ENCODE results near the gene ABCC10. TPM values are rescaled to one million over a fixed set of nuclear protein-coding genes. Genes with fewer than 3 reads are reported as not detected.

Gene ABCC10
- total and polyA plus RNA-seq, 2 donors: 15.6 to 18.5 TPM

DNA sequence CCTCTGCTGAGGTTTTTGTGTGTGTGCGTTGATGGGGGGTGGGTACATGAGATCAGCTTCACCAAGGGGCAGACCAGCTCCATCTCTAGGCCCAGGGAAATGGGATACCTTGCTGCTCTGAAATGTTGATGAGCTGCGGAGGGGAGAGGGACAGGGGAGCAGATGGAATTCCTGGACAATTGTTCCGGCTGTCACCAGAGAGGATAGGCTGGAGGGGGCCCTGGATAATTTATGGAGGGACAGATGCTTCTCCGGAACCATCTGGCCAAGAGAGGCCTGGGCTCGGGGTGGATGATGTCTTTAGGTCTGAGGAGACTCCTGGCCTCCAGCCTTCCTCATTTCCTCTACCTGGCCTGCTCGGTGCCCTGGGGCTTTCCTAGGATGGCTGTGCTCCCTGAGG lies 48.2 kb downstream of the ABCC10 start:
- WGBS: 79% methylated on average over 6 of the region's 6 CpGs
- no peak for DNase-seq (ENCODE audit: extremely low spot score)
- Histone ChIP-seq H3K36me3 (ENCODE audit: insufficient read depth) (no peaks in the 10 kb centered on the region), H3K4me1 (ENCODE audit: insufficient read depth) (no peaks in the 10 kb centered on the region), H3K4me3 (ENCODE audit: low read depth, low read length) (no peak overlapping the region), H3K27ac (ENCODE audit: low read depth) (no peak overlapping the region)

DNA sequence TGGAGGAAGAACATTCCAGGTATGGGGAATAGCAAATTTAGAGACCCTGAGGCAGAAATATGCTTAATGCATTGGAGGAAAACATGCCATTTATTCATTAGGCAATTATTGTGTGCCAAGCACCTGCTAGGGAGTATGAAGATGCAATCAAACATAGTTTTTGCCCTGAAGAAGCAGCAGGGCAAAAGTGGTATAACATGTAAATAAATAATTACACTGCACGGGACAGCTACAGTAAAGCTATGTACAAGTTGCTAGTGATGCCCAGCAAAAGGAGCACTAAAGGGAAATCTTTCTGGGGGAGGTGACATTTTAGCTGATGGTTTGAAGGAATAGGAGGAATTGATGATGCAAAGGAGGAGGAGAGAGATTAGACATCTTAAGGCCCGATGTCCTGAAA lies 49.4 kb downstream of the ABCC10 start:
- no peak for DNase-seq (ENCODE audit: extremely low spot score)
- peak overlapping the region; percentile 93 for H3K4me3 ChIP-seq (ENCODE audit: low read depth, low read length)
- H3K4me1 ChIP-seq (ENCODE audit: insufficient read depth): no peaks in the 10 kb centered on the region
- H3K36me3 ChIP-seq (ENCODE audit: insufficient read depth): no peaks in the 10 kb centered on the region
- no peak overlapping the region for H3K27ac ChIP-seq (ENCODE audit: low read depth)
- 27% methylated on average over 2 of the region's 2 CpGs for WGBS

GRCh38 chr6:43477235-43478007 lies 50.1 kb downstream of the ABCC10 start, which contains the start of gene TJAP1:
TSS of gene TJAP1 (plus strand) at chr6:43477570. CDS start at chr6:43499002, 21,432 bp downstream.
- peak within 1 kb of the TSS; percentile 61 for H3K27ac ChIP-seq (ENCODE audit: low read depth)
- H3K4me3 ChIP-seq (ENCODE audit: low read depth, low read length): peak within 1 kb of the TSS; percentile 93
- H3K36me3 ChIP-seq (ENCODE audit: insufficient read depth): no peaks in the 10 kb centered on the region
- peak; percentile 75 for DNase-seq (ENCODE audit: extremely low spot score)
- WGBS: 1% methylated on average over 34 of the region's 34 CpGs
- no peaks in the 10 kb centered on the region for H3K4me1 ChIP-seq (ENCODE audit: insufficient read depth)

- 20% methylated on average over 3 of the region's 3 CpGs for WGBS
Observed at GRCh38 chr6:43478008-43478372, 50.6 kb downstream of the ABCC10 start.

GRCh38 chr6:43481075-43481474 lies 53.7 kb downstream of the ABCC10 start:
- no peak overlapping the region for H3K27ac ChIP-seq (ENCODE audit: low read depth)
- H3K4me1 ChIP-seq (ENCODE audit: insufficient read depth): no peaks in the 10 kb centered on the region
- 85% methylated on average over 2 of the region's 2 CpGs for WGBS
- H3K4me3 ChIP-seq (ENCODE audit: low read depth, low read length): no peak overlapping the region
- H3K36me3 ChIP-seq (ENCODE audit: insufficient read depth): no peaks in the 10 kb centered on the region
- no peak for DNase-seq (ENCODE audit: extremely low spot score)

More at GRCh38 chr6:43478008-43478372, 50.6 kb downstream of the ABCC10 start:
- no peaks in the 10 kb centered on the region for H3K4me1 ChIP-seq (ENCODE audit: insufficient read depth)
- no peaks in the 10 kb centered on the region for H3K36me3 ChIP-seq (ENCODE audit: insufficient read depth)
- peak overlapping the region; percentile 93 for H3K4me3 ChIP-seq (ENCODE audit: low read depth, low read length)
- DNase-seq (ENCODE audit: extremely low spot score): no peak
- peak overlapping the region; percentile 61 for H3K27ac ChIP-seq (ENCODE audit: low read depth)

DNA sequence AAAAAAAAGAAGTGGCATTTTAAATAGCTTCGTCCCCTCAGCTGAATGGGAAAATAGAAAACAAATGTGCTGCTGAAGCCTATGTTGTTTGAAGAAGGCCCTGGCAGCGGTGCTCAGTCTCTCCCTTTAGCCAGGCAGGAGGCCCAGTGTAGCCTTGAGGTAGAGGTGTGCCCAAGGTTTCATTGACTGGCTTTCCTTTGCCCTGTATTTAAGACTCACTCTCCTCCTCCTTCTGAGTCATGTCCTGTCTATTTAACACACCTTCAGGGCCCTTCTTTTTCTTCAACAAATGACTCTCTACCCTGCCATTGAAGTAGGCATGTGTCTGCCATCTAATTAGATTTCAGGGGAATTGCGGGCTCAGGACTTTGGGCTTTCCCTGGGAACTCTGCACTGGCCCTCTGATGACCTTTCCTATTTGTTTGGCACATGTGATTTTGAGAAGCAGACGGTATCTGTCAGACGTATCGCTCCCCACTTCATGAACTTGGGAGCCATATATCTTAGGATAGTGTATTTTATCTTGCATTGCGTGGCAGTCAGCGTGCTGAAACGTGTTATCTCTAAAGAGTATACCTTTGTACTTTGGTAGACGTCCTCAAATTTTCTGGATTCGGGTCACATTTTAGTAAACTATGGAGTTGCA lies 54.4 kb downstream of the ABCC10 start:
- no peak overlapping the region for H3K4me3 ChIP-seq (ENCODE audit: low read depth, low read length)
- H3K4me1 ChIP-seq (ENCODE audit: insufficient read depth): no peaks in the 10 kb centered on the region
- no peaks in the 10 kb centered on the region for H3K36me3 ChIP-seq (ENCODE audit: insufficient read depth)
- no peak overlapping the region for H3K27ac ChIP-seq (ENCODE audit: low read depth)
- WGBS: 68% methylated on average over 11 of the region's 11 CpGs
- DNase-seq (ENCODE audit: extremely low spot score): no peak

- Histone ChIP-seq H3K4me3 (ENCODE audit: low read depth, low read length) (no peak overlapping the region), H3K36me3 (ENCODE audit: insufficient read depth) (no peaks in the 10 kb centered on the region), H3K4me1 (ENCODE audit: insufficient read depth) (peaks cover 4% of the 10 kb centered on the region), H3K27ac (ENCODE audit: low read depth) (no peak overlapping the region)
- no peak for DNase-seq (ENCODE audit: extremely low spot score)
- 62% methylated on average over 4 of the region's 4 CpGs for WGBS
Observed at GRCh38 chr6:43488667-43489276, 61.4 kb downstream of the ABCC10 start.

DNA sequence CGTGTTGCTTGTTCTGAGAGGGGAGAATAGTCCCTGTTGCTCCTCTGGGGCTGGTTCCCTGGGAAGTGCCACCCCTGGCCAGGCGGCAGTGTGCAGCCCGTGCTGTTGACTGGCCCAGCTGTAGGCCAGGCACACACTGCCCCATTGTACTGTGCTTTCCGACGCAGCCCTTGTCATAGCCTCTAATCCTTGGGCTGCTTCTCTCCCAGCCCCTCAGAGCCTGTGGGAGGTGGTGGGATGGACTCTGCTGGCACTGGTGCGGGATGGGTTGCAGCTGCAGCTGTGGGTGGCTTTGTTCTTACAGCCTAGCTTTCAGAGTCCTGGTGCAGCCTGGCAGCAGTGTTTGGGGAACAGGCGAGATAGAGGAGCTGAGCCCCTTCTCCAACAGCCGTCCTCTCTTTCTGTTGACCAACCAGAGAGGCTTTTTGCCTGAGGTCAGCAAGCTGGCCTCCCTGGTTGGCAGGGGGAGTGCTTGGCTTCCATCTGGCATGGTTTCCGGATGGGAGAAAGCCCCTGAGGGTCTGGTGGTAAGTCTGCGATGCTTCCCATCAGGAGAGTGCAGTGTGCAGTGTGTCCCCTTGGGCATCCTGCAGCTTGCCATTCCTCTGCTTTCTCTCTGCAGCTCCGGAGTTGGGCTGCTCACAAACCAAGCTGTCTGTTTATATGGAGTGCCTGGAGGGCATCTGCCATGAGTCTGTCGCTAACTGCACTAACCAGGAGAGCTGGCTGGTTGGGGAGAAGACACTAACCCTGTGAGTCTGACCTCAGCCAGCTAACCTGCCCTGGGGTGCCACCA lies 62.1 kb downstream of the ABCC10 start:
- no peaks in the 10 kb centered on the region for H3K36me3 ChIP-seq (ENCODE audit: insufficient read depth)
- DNase-seq (ENCODE audit: extremely low spot score): no peak
- H3K4me3 ChIP-seq (ENCODE audit: low read depth, low read length): no peak overlapping the region
- H3K27ac ChIP-seq (ENCODE audit: low read depth): no peak overlapping the region
- WGBS: 74% methylated on average over 12 of the region's 12 CpGs
- peaks cover 4% of the 10 kb centered on the region for H3K4me1 ChIP-seq (ENCODE audit: insufficient read depth)

DNA sequence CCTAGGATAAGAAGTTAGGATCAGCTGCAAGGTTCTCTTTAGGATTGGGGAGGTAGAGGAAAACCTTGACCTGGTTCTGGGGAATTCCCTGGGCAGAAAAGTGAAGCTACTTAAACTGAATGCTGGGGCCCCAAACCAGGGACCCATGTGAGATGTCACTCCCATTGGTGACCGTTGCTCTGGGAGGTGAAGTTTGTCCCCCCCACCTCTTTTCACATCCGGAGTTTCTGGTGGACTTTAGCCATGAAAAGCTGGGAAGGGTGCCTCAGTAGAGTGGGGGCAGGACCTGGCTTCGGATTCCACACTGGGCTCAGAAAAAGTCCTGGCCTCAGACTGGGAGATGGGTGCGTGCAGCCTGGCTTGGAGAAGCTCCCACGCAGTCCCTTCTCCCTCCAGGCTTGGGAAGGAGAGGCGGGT lies 63.2 kb downstream of the ABCC10 start:
- 72% methylated on average over 6 of the region's 6 CpGs for WGBS
- H3K4me3 ChIP-seq (ENCODE audit: low read depth, low read length): no peak overlapping the region
- DNase-seq (ENCODE audit: extremely low spot score): no peak
- H3K4me1 ChIP-seq (ENCODE audit: insufficient read depth): peaks cover 4% of the 10 kb centered on the region
- H3K36me3 ChIP-seq (ENCODE audit: insufficient read depth): no peaks in the 10 kb centered on the region
- no peak overlapping the region for H3K27ac ChIP-seq (ENCODE audit: low read depth)

GRCh38 chr6:43491750-43492661 lies 64.7 kb downstream of the ABCC10 start:
- H3K27ac ChIP-seq (ENCODE audit: low read depth): no peak overlapping the region
- H3K4me1 ChIP-seq (ENCODE audit: insufficient read depth): peaks cover 4% of the 10 kb centered on the region
- WGBS: 23% methylated on average over 10 of the region's 10 CpGs
- H3K36me3 ChIP-seq (ENCODE audit: insufficient read depth): no peaks in the 10 kb centered on the region
- no peak for DNase-seq (ENCODE audit: extremely low spot score)
- no peak overlapping the region for H3K4me3 ChIP-seq (ENCODE audit: low read depth, low read length)

GRCh38 chr6:43492673-43493072 lies 65.3 kb downstream of the ABCC10 start:
- no peak overlapping the region for H3K4me3 ChIP-seq (ENCODE audit: low read depth, low read length)
- peaks cover 4% of the 10 kb centered on the region for H3K4me1 ChIP-seq (ENCODE audit: insufficient read depth)
- 39% methylated on average over 3 of the region's 3 CpGs for WGBS
- DNase-seq (ENCODE audit: extremely low spot score): no peak
- no peaks in the 10 kb centered on the region for H3K36me3 ChIP-seq (ENCODE audit: insufficient read depth)
- H3K27ac ChIP-seq (ENCODE audit: low read depth): no peak overlapping the region

GRCh38 chr6:43493230-43493629 lies 65.9 kb downstream of the ABCC10 start:
- DNase-seq (ENCODE audit: extremely low spot score): no peak
- Histone ChIP-seq H3K4me1 (ENCODE audit: insufficient read depth) (peaks cover 4% of the 10 kb centered on the region), H3K36me3 (ENCODE audit: insufficient read depth) (no peaks in the 10 kb centered on the region), H3K4me3 (ENCODE audit: low read depth, low read length) (no peak overlapping the region), H3K27ac (ENCODE audit: low read depth) (no peak overlapping the region)
- WGBS: 89% methylated on average over 2 of the region's 2 CpGs
